SU-DHL-6 (cell line): ENCODE data around the gene TCF20.

ENCODE experiments used
- CTCF ChIP-seq: fragments of 200-600 bp; sonication (generic); IDR thresholded peaks from one replicate; pipeline ENCODE4 v1.5.1; 2017; ENCODE audit warnings: antibody characterized with exemption, mild to moderate bottlenecking, low read length, moderate library complexity; ENCODE audit not compliant: insufficient read depth, poor library complexity, severe bottlenecking
- EZH2phosphoT487 ChIP-seq: fragments of 200-600 bp; sonication (generic), shearing (Covaris generic); conservative IDR thresholded peaks from 2 replicates; pipeline ENCODE4 v1.6.1; 2018; ENCODE audit warnings: mild to moderate bottlenecking, antibody characterized with exemption, low read length, moderate library complexity, mixed read lengths

GRCh38 chr22:42268852-42269410 is 1.5 kb downstream of the TCF20 start:
- no peak for TF ChIP-seq CTCF
- no peak for TF ChIP-seq EZH2phosphoT487
